HEK293T (cell line): ENCODE measurements around the gene CLASP1.

ENCODE experiments used
- ELF4 ChIP-seq: fragments of 450-650 bp; IDR thresholded peaks from 2 replicates; pipeline ENCODE4 v1.6.1; 2017; ENCODE audit warnings: antibody characterized with exemption
- FOXA1 ChIP-seq: fragments of 450-650 bp; IDR thresholded peaks from 2 replicates; pipeline ENCODE4 v1.6.1; 2016; ENCODE audit warnings: mild to moderate bottlenecking
- FOXM1 ChIP-seq: fragments of 450-650 bp; IDR thresholded peaks from 2 replicates; pipeline ENCODE4 v1.6.1; 2017; ENCODE audit warnings: mild to moderate bottlenecking, borderline replicate concordance
- HDGF ChIP-seq: fragments of 450-650 bp; IDR thresholded peaks from 2 replicates; pipeline ENCODE4 v1.6.1; 2017; ENCODE audit warnings: antibody characterized with exemption, borderline replicate concordance
- L3MBTL2 ChIP-seq: fragments of 450-650 bp; conservative IDR thresholded peaks from 2 replicates; pipeline ENCODE4 v1.6.1; 2016; ENCODE audit warnings: mild to moderate bottlenecking
- LEF1 ChIP-seq: fragments of 450-650 bp; IDR thresholded peaks from 2 replicates; pipeline ENCODE4 v1.6.1; 2017; ENCODE audit warnings: mild to moderate bottlenecking, borderline replicate concordance
- NFRKB ChIP-seq: fragments of 450-650 bp; IDR thresholded peaks from 2 replicates; pipeline ENCODE4 v1.6.1; 2016; ENCODE audit warnings: mild to moderate bottlenecking, moderate library complexity
- SP1 ChIP-seq: fragments of 450-650 bp; IDR thresholded peaks from 2 replicates; pipeline ENCODE4 v1.6.1; 2017
- TARDBP ChIP-seq: fragments of 450-650 bp; IDR thresholded peaks from 2 replicates; pipeline ENCODE4 v1.6.1; 2016
- TF ChIP-seq, protein P1 (sequence below): fragments of 450-650 bp; IDR thresholded peaks from 2 replicates; pipeline ENCODE4 v1.6.1; 2016

DNA sequence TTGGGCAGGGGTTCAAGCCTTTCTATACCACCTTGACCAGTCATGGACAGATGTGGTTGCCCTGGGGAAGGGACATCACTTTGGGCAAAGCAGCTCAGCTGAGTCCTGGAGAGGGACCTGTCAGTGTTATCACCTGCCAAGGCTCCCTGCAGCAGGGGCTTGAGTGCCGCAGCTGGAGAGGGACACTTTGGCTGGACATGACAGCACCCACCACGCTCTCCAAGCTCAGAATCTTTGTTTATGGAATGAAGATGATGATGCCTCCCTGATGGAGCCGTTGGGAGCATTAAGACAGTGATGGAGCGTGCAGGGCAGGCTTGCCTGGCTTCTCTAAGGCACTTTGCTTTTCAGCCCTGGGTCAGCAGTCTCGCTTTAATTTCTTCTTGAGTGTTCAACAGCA lies 360.0 kb downstream of the CLASP1 start:
- TF ChIP-seq HDGF (no peak), NFRKB (no peak), FOXM1 (no peak), TARDBP (no peak), LEF1 (no peak), L3MBTL2 (no peak), ELF4 (no peak), SP1 (no peak), FOXA1 (no peak)
- TF ChIP-seq, protein P1, sequence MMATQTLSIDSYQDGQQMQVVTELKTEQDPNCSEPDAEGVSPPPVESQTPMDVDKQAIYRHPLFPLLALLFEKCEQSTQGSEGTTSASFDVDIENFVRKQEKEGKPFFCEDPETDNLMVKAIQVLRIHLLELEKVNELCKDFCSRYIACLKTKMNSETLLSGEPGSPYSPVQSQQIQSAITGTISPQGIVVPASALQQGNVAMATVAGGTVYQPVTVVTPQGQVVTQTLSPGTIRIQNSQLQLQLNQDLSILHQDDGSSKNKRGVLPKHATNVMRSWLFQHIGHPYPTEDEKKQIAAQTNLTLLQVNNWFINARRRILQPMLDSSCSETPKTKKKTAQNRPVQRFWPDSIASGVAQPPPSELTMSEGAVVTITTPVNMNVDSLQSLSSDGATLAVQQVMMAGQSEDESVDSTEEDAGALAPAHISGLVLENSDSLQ: no peak
